Thoracic aorta (tissue), 2 donors: ENCODE results near the gene GPC6. TPM values are rescaled to one million over a fixed set of nuclear protein-coding genes. Genes with fewer than 3 reads are reported as not detected.
"Not testable (repeated sequence)": the region's sequence is repeated elsewhere in the genome, so short reads cannot be mapped to it uniquely, and the experiment has no call there.

Experiments used
- ATAC-seq: fragments of 150-250 bp; one replicate; pipeline ENCODE4 v1.8.0; 2017; ENCODE audit warnings: low read depth; ENCODE audit not compliant: insufficient number of reproducible peaks, low FRiP score
- DNase-seq: peaks from one replicate; pipeline ENCODE4 v3.0.0-alpha.2; 2020; ENCODE audit warnings: low spot score
- H3K27ac ChIP-seq, 2 donors: fragments of 200-600 bp; sonication (generic); 1 replicate in 1 of 2; 2 replicates in 1 of 2; pipeline ENCODE4 v1.5.1; 2016; ENCODE audit warnings: mild to moderate bottlenecking in 2 of 2, moderate library complexity in 2 of 2
- H3K27me3 ChIP-seq: fragments of 200-600 bp; sonication (generic); replicated peaks from 2 replicates; pipeline ENCODE4 v1.6.0; 2016; ENCODE audit warnings: mild to moderate bottlenecking; ENCODE audit not compliant: insufficient read depth
- H3K36me3 ChIP-seq: fragments of 200-600 bp; sonication (generic); one replicate; pipeline ENCODE4 v1.5.1; 2016
- H3K4me1 ChIP-seq, 2 donors: fragments of 200-600 bp; sonication (generic); 1 replicate in 1 of 2; 2 replicates in 1 of 2; pipeline versions ENCODE4 v1.5.1 to v1.6.0; 2016; ENCODE audit warnings: low read depth in 2 of 2, mild to moderate bottlenecking in 1 of 2; ENCODE audit not compliant: control insufficient read depth in 1 of 2
- H3K4me3 ChIP-seq: fragments of 200-600 bp; sonication (generic); 2 replicates; pipeline ENCODE4 v1.5.1; 2016; ENCODE audit warnings: mild to moderate bottlenecking
- H3K9me3 ChIP-seq: fragments of 200-600 bp; sonication (generic); 2 replicates; pipeline ENCODE4 v1.5.1; 2016
- total RNA-seq, 2 donors: library from RNA; depleted of rRNA; stranded (reverse); fragments of >200 nt; gene quantifications; one replicate each; pipeline versions ENCODE4 v1.1.0 to v1.2.3, GENCODE V29; 2016
- TF ChIP-seq, protein P1 (sequence below): fragments of 200-600 bp; sonication (generic); IDR thresholded peaks from one replicate; pipeline ENCODE4 v1.5.1; 2019; ENCODE audit warnings: antibody characterized with exemption

Gene GPC6
- total RNA-seq, 2 donors from 2014 or later: 34.9 to 56.4 TPM

DNA sequence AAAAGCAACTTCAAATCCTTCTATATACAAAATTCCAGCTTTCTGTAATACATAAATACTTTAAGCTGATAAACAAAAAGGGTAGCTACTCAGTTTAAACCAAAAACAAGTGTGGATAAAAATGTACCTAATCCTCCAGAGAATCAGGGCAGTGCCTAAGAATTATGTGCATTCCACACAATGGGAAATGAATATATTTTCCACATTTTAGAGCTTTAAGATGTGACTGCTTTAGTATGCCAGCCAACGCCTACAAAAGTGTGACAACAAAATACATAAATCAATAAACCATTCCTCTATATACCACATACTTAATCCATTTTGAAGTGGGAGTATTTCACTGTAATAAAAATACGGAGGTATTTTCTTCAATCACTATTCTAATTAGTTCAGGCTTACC is 977.6 kb downstream of the GPC6 start:
- H3K36me3 ChIP-seq: no peaks in the 10 kb centered on the region
- ATAC-seq (no peak), DNase-seq (no peak)
- H3K27ac ChIP-seq: no peak overlapping the region
- no peaks in the 10 kb centered on the region for H3K27me3 ChIP-seq
- H3K9me3 ChIP-seq: no peaks in the 10 kb centered on the region
- TF ChIP-seq, protein P1, sequence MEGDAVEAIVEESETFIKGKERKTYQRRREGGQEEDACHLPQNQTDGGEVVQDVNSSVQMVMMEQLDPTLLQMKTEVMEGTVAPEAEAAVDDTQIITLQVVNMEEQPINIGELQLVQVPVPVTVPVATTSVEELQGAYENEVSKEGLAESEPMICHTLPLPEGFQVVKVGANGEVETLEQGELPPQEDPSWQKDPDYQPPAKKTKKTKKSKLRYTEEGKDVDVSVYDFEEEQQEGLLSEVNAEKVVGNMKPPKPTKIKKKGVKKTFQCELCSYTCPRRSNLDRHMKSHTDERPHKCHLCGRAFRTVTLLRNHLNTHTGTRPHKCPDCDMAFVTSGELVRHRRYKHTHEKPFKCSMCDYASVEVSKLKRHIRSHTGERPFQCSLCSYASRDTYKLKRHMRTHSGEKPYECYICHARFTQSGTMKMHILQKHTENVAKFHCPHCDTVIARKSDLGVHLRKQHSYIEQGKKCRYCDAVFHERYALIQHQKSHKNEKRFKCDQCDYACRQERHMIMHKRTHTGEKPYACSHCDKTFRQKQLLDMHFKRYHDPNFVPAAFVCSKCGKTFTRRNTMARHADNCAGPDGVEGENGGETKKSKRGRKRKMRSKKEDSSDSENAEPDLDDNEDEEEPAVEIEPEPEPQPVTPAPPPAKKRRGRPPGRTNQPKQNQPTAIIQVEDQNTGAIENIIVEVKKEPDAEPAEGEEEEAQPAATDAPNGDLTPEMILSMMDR: no peak
- no peaks in the 10 kb centered on the region for H3K4me1 ChIP-seq
- H3K4me3 ChIP-seq: no peak overlapping the region

DNA sequence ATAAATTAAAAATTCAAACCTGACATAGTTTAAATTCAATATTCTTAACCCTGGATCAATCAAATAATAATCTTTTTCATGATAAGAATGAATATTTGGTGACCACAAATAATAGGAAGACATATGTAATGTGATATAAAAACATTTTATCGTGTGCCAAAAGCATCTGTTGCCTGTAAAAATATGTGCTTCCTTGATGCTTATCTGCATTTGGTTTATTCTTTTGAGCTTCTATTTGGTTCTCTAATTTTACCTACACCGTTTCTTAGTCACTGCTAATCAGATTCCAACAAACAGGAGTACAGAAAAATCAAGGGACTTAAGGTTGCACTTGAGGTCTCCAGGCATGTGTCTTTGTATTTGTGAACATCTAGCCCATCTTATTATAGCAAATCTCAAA is 978.3 kb downstream of the GPC6 start:
- no peak for ATAC-seq
- TF ChIP-seq, protein P1: no peak
- no peak for DNase-seq

DNA sequence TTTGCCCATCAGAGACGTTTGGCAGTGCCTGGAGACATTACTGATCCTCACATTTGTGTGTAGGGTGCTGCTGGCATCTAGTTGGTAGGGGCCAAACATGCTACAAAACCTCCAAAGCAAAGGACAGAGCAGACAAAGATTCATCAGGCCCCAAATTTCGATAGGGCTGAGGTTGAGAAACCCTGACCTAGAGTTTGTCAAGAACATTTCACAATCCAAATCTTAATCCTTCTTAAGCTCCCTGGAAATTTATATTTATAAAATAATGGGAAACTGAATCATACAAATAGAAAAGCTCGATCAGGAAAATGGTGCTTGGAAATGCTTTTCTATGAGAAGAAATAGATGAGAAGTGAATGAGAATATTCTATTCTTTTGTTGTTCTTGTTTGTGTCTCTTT is 979.3 kb downstream of the GPC6 start:
- Histone ChIP-seq H3K27ac (no peak overlapping the region), H3K9me3 (no peaks in the 10 kb centered on the region), H3K4me1 (no peaks in the 10 kb centered on the region), H3K4me3 (no peak overlapping the region), H3K27me3 (no peaks in the 10 kb centered on the region), H3K36me3 (no peaks in the 10 kb centered on the region)
- DNase-seq (no peak), ATAC-seq (no peak)
- TF ChIP-seq, protein P1: no peak

More for the DNA sequence above, 978.3 kb downstream of the GPC6 start:
- Histone ChIP-seq H3K9me3 (no peaks in the 10 kb centered on the region), H3K4me1 (no peaks in the 10 kb centered on the region), H3K4me3 (no peak overlapping the region), H3K27ac (no peak overlapping the region), H3K27me3 (no peaks in the 10 kb centered on the region), H3K36me3 (no peaks in the 10 kb centered on the region)

DNA sequence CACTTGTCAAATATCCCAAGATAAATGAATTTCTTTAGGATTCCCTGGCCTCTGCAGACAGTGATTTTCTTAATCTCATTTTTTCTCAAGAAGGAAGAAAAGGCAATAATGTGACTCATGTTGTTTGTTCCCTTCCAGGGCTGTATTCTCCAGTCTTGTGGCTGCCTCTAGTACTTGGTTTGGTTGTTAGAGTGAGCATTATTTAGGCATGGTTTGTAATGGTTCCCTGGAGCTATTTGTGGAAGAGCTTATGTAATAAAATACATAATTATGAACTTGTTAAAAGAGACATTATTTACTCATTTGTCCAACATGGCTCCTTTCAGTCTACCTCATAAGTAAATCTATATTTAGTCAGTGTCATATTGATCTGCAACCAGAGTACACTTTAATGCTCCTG is 982.5 kb downstream of the GPC6 start:
- H3K36me3 ChIP-seq: no peaks in the 10 kb centered on the region
- TF ChIP-seq, protein P1: no peak
- ATAC-seq: no peak

DNA sequence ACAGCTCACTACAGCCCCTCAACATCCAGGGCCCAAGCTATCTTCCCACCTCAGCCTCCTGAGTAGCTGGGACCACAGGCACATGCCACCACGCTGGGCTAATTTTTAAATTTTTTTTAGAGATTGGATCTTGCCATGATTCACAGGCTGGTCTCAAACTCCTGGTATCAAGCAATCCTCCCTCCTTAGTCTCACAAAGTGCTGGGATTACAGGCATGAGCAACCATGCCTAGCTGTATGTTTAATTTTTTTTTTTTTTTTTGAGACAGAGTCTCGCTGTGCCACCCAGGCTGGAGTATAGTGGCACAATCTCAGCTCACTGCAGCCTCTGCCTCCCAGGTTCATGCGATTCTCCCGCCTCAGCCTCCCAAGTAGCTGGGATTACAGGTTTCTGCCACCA is 983.3 kb downstream of the GPC6 start:
- not testable (repeated sequence) for H3K36me3 ChIP-seq, H3K4me1 ChIP-seq, H3K4me3 ChIP-seq, DNase-seq, H3K27me3 ChIP-seq, H3K27ac ChIP-seq, H3K9me3 ChIP-seq, ATAC-seq

More for the DNA sequence above, 982.5 kb downstream of the GPC6 start:
- H3K4me1 ChIP-seq: no peaks in the 10 kb centered on the region
- no peak overlapping the region for H3K27ac ChIP-seq
- H3K4me3 ChIP-seq: no peak overlapping the region
- H3K27me3 ChIP-seq: no peaks in the 10 kb centered on the region
- no peaks in the 10 kb centered on the region for H3K9me3 ChIP-seq
- no peak for DNase-seq

DNA sequence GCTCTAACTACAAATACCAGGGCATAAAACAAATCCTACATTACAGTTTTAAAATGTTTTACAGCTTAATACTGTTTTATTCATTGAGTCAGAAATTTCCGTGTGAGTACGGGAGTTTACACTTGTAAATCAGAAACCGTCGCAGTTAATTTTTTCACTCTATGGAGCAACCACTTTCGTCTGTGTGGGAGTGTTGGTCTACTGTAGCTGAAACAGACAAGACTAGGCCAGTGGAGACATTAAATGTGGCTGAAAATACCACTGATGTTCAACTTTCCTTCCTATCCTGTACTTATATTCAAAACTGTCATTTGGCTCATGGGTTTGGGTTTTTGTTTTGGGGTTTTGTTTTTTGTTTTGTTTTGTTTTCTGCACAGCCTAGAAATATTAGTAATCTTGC is 984.2 kb downstream of the GPC6 start:
- TF ChIP-seq, protein P1: no peak
- no peaks in the 10 kb centered on the region for H3K9me3 ChIP-seq
- DNase-seq: no peak
- H3K4me1 ChIP-seq: no peaks in the 10 kb centered on the region
- H3K36me3 ChIP-seq: no peaks in the 10 kb centered on the region
- no peaks in the 10 kb centered on the region for H3K27me3 ChIP-seq
- no peak overlapping the region for H3K4me3 ChIP-seq
- no peak for ATAC-seq
- no peak overlapping the region for H3K27ac ChIP-seq
